Neural cell (in vitro differentiated cells): Measurements from ENCODE around the gene ENG. TPM values are rescaled to one million over a fixed set of nuclear protein-coding genes. Genes with fewer than 3 reads are reported as not detected.

Source experiments
- H2AFZ ChIP-seq: fragments of 200-600, 300-800 bp; sonication (generic), shearing (Covaris generic); 2 replicates; pipeline ENCODE4 v1.6.0; 2014; ENCODE audit warnings: low read depth, mild to moderate bottlenecking, antibody characterized with exemption, low read length, moderate library complexity
- H3F3A ChIP-seq: fragments of 200-600 bp; shearing (Covaris generic); 2 replicates; pipeline ENCODE4 v1.6.1; 2016; ENCODE audit warnings: mild to moderate bottlenecking, moderate library complexity, mixed read lengths, antibody characterized with exemption, low read length; ENCODE audit not compliant: insufficient read depth, poor library complexity, severe bottlenecking
- H3K27ac ChIP-seq: fragments of 200-600, 300-800 bp; sonication (generic), shearing (Covaris generic); 2 replicates; pipeline ENCODE4 v1.5.1; 2014; ENCODE audit warnings: mild to moderate bottlenecking, low read length, moderate library complexity
- H3K27me3 ChIP-seq: fragments of 300-800, 200-600 bp; sonication (generic), shearing (Covaris generic); 2 replicates; pipeline ENCODE4 v1.6.0; 2014; ENCODE audit warnings: mild to moderate bottlenecking, low read depth, low read length, moderate library complexity; ENCODE audit not compliant: insufficient read depth
- H3K36me3 ChIP-seq: fragments of 300-800, 200-600 bp; sonication (generic), shearing (Covaris generic); 2 replicates; pipeline ENCODE4 v1.5.1; 2014; ENCODE audit warnings: mild to moderate bottlenecking, antibody characterized with exemption, low read length, moderate library complexity; ENCODE audit not compliant: insufficient read depth
- H3K4me2 ChIP-seq: fragments of 300-800, 200-600 bp; sonication (generic), shearing (Covaris generic); 2 replicates; pipeline ENCODE4 v1.6.0; 2014; ENCODE audit warnings: mild to moderate bottlenecking, low read length
- H3K4me3 ChIP-seq: fragments of 300-800, 200-600 bp; sonication (generic), shearing (Covaris generic); 2 replicates; pipeline ENCODE4 v1.5.1; 2014; ENCODE audit warnings: mild to moderate bottlenecking, low read length, moderate library complexity
- H3K79me2 ChIP-seq: fragments of 200-600 bp; shearing (Covaris generic); replicated peaks from 2 replicates; pipeline ENCODE4 v1.6.0; 2014; ENCODE audit warnings: mild to moderate bottlenecking, low read length, moderate library complexity; ENCODE audit not compliant: insufficient read depth
- H3K9ac ChIP-seq: fragments of 300-800, 200-600 bp; sonication (generic), shearing (Covaris generic); 2 replicates; pipeline ENCODE4 v1.6.1; 2016; ENCODE audit warnings: mild to moderate bottlenecking, low read length, mixed read lengths
- H3K9me2 ChIP-seq: fragments of 200-600 bp; shearing (Covaris generic); 2 replicates; pipeline ENCODE4 v1.6.1; 2016; ENCODE audit warnings: mild to moderate bottlenecking, low read length, mixed read lengths; ENCODE audit not compliant: insufficient read depth
- H3K9me3 ChIP-seq: fragments of 200-600, 300-800 bp; sonication (generic), shearing (Covaris generic); 2 replicates; pipeline ENCODE4 v1.6.1; 2016; ENCODE audit warnings: mild to moderate bottlenecking, mixed run types, low read length, moderate library complexity, mixed read lengths
- H4K20me1 ChIP-seq: fragments of 200-600 bp; shearing (Covaris generic); 2 replicates; pipeline ENCODE4 v1.6.1; 2016; ENCODE audit warnings: mild to moderate bottlenecking, mixed run types; ENCODE audit not compliant: insufficient read depth
- CTCF ChIP-seq: fragments of 450-650 bp; IDR thresholded peaks from 2 replicates; pipeline ENCODE4 v1.5.1; 2014; ENCODE audit warnings: antibody characterized with exemption, mild to moderate bottlenecking, moderate library complexity; ENCODE audit not compliant: poor library complexity, severe bottlenecking
- EP300 ChIP-seq: fragments of 450-650 bp; conservative IDR thresholded peaks from 2 replicates; pipeline ENCODE4 v1.6.1; 2014; ENCODE audit warnings: antibody characterized with exemption, mild to moderate bottlenecking, moderate library complexity; ENCODE audit not compliant: poor library complexity, severe bottlenecking
- EZH2 ChIP-seq: fragments of 200-600, 300-800 bp; shearing (Covaris generic), sonication (generic); IDR thresholded peaks from 2 replicates; pipeline ENCODE4 v1.6.1; 2014; ENCODE audit warnings: antibody characterized with exemption, low read length, borderline replicate concordance, mild to moderate bottlenecking; ENCODE audit not compliant: insufficient read depth, poor library complexity, severe bottlenecking
- MXI1 ChIP-seq: fragments of 450-650 bp; conservative IDR thresholded peaks from 2 replicates; pipeline ENCODE4 v1.6.1; 2014; ENCODE audit warnings: antibody characterized with exemption, mild to moderate bottlenecking; ENCODE audit not compliant: poor library complexity, severe bottlenecking
- POLR2AphosphoS5 ChIP-seq: IDR thresholded peaks from 2 replicates; pipeline ENCODE4 v1.6.1; 2012
- RAD21 ChIP-seq: fragments of 450-650 bp; conservative IDR thresholded peaks from 2 replicates; pipeline ENCODE4 v1.6.1; 2014; ENCODE audit warnings: antibody characterized with exemption, mild to moderate bottlenecking, moderate library complexity
- REST ChIP-seq: IDR thresholded peaks from 2 replicates; pipeline ENCODE4 v1.6.1; 2012; ENCODE audit warnings: borderline replicate concordance
- SMC3 ChIP-seq: fragments of 450-650 bp; conservative IDR thresholded peaks from 2 replicates; pipeline ENCODE4 v1.6.1; 2014; ENCODE audit warnings: antibody characterized with exemption, mild to moderate bottlenecking, moderate library complexity; ENCODE audit not compliant: poor library complexity
- TAF1 ChIP-seq: IDR thresholded peaks from 2 replicates; pipeline ENCODE4 v1.6.1; 2012; ENCODE audit warnings: low read depth
- polyA plus RNA-seq: library from polyadenylated mRNA; depleted of rRNA; stranded (reverse); fragments of >200 nt; gene quantifications from 2 replicates; pipeline ENCODE4 v1.2.3, GENCODE V29; 2014

Gene ENG
- polyA plus RNA-seq, 1 donor from 2014 or later = not detected

DNA sequence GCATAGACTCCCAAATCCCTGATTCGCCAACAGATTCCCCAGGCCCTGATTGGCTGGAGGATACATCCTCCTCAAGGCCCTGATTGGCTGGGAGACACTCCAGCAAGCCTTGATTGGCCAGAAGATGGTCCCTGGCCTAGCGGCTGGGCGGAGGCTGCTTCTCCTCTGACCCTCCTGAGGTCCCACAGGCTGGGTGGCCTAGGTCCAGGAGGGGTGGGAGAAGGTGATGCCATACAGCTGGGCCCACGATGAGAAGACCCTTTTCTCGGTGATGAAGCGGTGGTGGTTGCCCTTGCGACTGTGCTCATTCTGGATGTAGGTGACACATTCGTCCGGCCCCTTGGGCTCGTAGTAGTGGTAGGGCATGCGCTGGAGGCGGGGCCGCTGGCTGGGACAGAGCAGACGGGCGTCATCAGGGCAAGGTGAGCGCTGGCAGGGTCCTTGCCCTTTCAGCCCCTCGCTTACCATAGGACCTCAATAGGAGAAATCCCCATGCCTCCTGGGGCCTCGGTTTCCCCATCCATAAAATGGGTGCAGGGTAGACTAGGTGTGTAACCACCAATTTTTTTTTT lies 32.0 kb upstream of the ENG start:
- Histone ChIP-seq H2AFZ (no peak overlapping the region), H3F3A (no peaks in the 10 kb centered on the region), H3K27ac (no peak overlapping the region), H3K79me2 (no peaks in the 10 kb centered on the region), H3K9me2 (no peaks in the 10 kb centered on the region), H3K9ac (no peak overlapping the region), H3K4me3 (no peak overlapping the region), H3K4me2 (no peak overlapping the region), H3K9me3 (no peaks in the 10 kb centered on the region), H3K36me3 (no peaks in the 10 kb centered on the region), H4K20me1 (no peaks in the 10 kb centered on the region), H3K27me3 (no peaks in the 10 kb centered on the region)
- TF ChIP-seq SMC3 (no peak), EP300 (no peak), RAD21 (no peak), EZH2 (no peak), POLR2AphosphoS5 (no peak), REST (no peak), MXI1 (no peak), CTCF (no peak), TAF1 (no peak)

DNA sequence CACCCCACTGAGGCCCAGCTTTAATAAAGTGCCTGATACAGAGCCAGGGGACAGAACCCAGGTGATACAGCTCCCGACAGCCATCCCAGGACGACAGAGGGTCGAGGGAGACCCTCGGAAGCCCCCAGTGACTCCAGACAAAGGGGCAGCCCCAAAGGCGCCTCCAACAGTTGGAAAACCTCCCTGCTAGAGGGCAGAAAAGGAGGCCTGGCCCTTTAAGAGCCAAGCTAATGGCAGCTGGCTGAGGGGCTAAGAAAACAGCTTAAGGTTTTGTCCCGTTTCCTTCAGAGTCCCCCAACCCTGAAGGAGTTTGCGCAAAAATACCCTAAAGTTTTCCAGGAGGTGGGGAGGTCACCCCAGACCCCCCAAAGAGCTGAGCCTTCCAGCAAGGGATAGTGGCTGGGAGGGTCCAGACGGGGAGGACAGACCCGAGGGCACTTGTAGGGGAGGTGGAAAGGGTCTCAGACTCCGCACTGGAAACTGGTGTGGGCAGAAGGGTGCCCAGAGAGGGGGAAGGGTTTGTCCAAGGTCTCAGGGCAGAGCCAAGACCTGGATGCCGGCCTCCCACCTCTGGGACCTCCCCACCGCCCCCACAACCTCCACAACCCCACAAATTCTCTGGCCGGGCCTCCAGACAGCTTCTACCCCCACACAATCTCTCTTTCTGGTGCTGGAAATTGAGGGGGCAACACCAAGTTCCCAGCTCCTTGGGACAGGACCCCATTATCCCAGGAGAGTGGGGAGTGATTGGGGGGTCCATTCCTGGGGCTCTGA lies 31.2 kb upstream of the ENG start:
- Histone ChIP-seq H3F3A (no peaks in the 10 kb centered on the region), H3K9me3 (no peaks in the 10 kb centered on the region), H3K27ac (no peak overlapping the region), H3K36me3 (no peaks in the 10 kb centered on the region), H2AFZ (no peak overlapping the region), H3K27me3 (no peaks in the 10 kb centered on the region), H3K79me2 (no peaks in the 10 kb centered on the region), H3K4me2 (no peak overlapping the region), H4K20me1 (no peaks in the 10 kb centered on the region), H3K4me3 (no peak overlapping the region), H3K9me2 (no peaks in the 10 kb centered on the region), H3K9ac (no peak overlapping the region)
- TF ChIP-seq EP300 = no peak
- no peak for TF ChIP-seq RAD21
- TF ChIP-seq POLR2AphosphoS5 = no peak
- TF ChIP-seq EZH2 = no peak
